Smooth muscle cell (in vitro differentiated cells): Measurements from ENCODE around the gene CXCL9. TPM values are rescaled to one million over a fixed set of nuclear protein-coding genes. Genes with fewer than 3 reads are reported as not detected.

ENCODE experiments used
- DNase-seq: peaks from one replicate; lab custom pipeline; 2025; ENCODE audit not compliant: unreplicated experiment; lab: John Stamatoyannopoulos, UW
- H2AFZ ChIP-seq: fragments of 200-600 bp; sonication (generic); 2 replicates; pipeline ENCODE4 v1.6.0; 2016; ENCODE audit warnings: antibody characterized with exemption, low read depth, mild to moderate bottlenecking
- H3F3A ChIP-seq: fragments of 200-600 bp; sonication (generic); 2 replicates; pipeline ENCODE4 v1.6.0; 2017; ENCODE audit warnings: antibody characterized with exemption, low read depth
- H3K27ac ChIP-seq: fragments of 200-600 bp; sonication (generic); 2 replicates; pipeline ENCODE4 v1.5.1; 2016; ENCODE audit warnings: low read depth, mild to moderate bottlenecking
- H3K27me3 ChIP-seq: fragments of 200-600 bp; sonication (generic); 2 replicates; pipeline ENCODE4 v1.6.1; 2016; ENCODE audit warnings: low read depth, mild to moderate bottlenecking
- H3K36me3 ChIP-seq: fragments of 200-600 bp; sonication (generic); 2 replicates; pipeline ENCODE4 v1.5.1; 2016; ENCODE audit warnings: low read depth
- H3K4me1 ChIP-seq: fragments of 200-600 bp; sonication (generic); 2 replicates; pipeline ENCODE4 v1.5.1; 2016; ENCODE audit warnings: low read depth
- H3K4me2 ChIP-seq: fragments of 200-600 bp; sonication (generic); 2 replicates; pipeline ENCODE4 v1.6.0; 2016; ENCODE audit warnings: mild to moderate bottlenecking
- H3K4me3 ChIP-seq: fragments of 200-600 bp; sonication (generic); 2 replicates; pipeline ENCODE4 v1.5.1; 2016; ENCODE audit warnings: mild to moderate bottlenecking
- H3K79me2 ChIP-seq: fragments of 200-600 bp; sonication (generic); 2 replicates; pipeline ENCODE4 v1.6.0; 2016; ENCODE audit warnings: low read depth, mild to moderate bottlenecking
- H3K9ac ChIP-seq: fragments of 200-600 bp; sonication (generic); 2 replicates; pipeline ENCODE4 v1.6.0; 2016; ENCODE audit warnings: low read depth
- H3K9me3 ChIP-seq: fragments of 200-600 bp; sonication (generic); replicated peaks from 2 replicates; pipeline ENCODE4 v1.5.1; 2016; ENCODE audit warnings: low read depth
- H4K20me1 ChIP-seq: fragments of 200-600 bp; sonication (generic); 2 replicates; pipeline ENCODE4 v1.6.0; 2016; ENCODE audit warnings: low read depth
- WGBS: methylation state at CpG from one replicate; pipeline ENCODE4 v1.1.7; 2016; ENCODE audit warnings: low lambda C conversion rate; 5-methylcytosine and 5-hydroxymethylcytosine counted together
- polyA plus RNA-seq: library from polyadenylated mRNA; unstranded; fragments of >200 nt; fragmentation: Nextera tagmentation; extraction: Ambion mirVana; gene quantifications from 2 replicates; pipeline ENCODE4 v1.2.1, GENCODE V29; 2016
- total RNA-seq: library from RNA; depleted of rRNA; stranded (reverse); fragments of >200 nt; gene quantifications from 2 replicates; pipeline ENCODE4 v1.2.3, GENCODE V29; 2014
- TF ChIP-seq, protein P1 (sequence below): fragments of 200-600 bp; sonication (generic); IDR thresholded peaks from 2 replicates; pipeline ENCODE4 v1.5.1; 2017; ENCODE audit warnings: borderline replicate concordance, mild to moderate bottlenecking, antibody characterized with exemption; ENCODE audit not compliant: insufficient read depth, poor library complexity, severe bottlenecking

Gene CXCL9
- total and polyA plus RNA-seq, 2 experiments from 2014 or later: 0.16 to 0.45 TPM

GRCh38 chr4:76035799-76036380 lies 28.6 kb upstream of the CXCL9 start, which contains the start of gene CXCL11:
Gene CXCL11 (minus strand): TSS chr4:76036070. CDS start chr4:76035987, 83 bp downstream.
- TF ChIP-seq, protein P1, sequence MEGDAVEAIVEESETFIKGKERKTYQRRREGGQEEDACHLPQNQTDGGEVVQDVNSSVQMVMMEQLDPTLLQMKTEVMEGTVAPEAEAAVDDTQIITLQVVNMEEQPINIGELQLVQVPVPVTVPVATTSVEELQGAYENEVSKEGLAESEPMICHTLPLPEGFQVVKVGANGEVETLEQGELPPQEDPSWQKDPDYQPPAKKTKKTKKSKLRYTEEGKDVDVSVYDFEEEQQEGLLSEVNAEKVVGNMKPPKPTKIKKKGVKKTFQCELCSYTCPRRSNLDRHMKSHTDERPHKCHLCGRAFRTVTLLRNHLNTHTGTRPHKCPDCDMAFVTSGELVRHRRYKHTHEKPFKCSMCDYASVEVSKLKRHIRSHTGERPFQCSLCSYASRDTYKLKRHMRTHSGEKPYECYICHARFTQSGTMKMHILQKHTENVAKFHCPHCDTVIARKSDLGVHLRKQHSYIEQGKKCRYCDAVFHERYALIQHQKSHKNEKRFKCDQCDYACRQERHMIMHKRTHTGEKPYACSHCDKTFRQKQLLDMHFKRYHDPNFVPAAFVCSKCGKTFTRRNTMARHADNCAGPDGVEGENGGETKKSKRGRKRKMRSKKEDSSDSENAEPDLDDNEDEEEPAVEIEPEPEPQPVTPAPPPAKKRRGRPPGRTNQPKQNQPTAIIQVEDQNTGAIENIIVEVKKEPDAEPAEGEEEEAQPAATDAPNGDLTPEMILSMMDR: no peak
- Histone ChIP-seq H3F3A (no peaks in the 10 kb centered on the region), H3K36me3 (no peaks in the 10 kb centered on the region), H3K9me3 (no peaks in the 10 kb centered on the region), H3K4me1 (no peaks in the 10 kb centered on the region), H3K27me3 (no peaks in the 10 kb centered on the region), H3K79me2 (no peaks in the 10 kb centered on the region), H2AFZ (peak within 1 kb of the TSS; percentile 28), H3K27ac (no peak within 1 kb of the TSS), H3K4me3 (no peak within 1 kb of the TSS), H4K20me1 (no peaks in the 10 kb centered on the region), H3K4me2 (no peak within 1 kb of the TSS), H3K9ac (no peak within 1 kb of the TSS)
- DNase-seq: no peak
- WGBS: 94% methylated on average over 2 of the region's 2 CpGs

- Histone ChIP-seq H2AFZ (peak overlapping the region; percentile 28), H3K9me3 (no peaks in the 10 kb centered on the region), H3K36me3 (no peaks in the 10 kb centered on the region), H3K79me2 (no peaks in the 10 kb centered on the region), H3K27me3 (no peaks in the 10 kb centered on the region), H3K4me1 (no peaks in the 10 kb centered on the region), H3K4me3 (no peak overlapping the region), H4K20me1 (no peaks in the 10 kb centered on the region), H3K27ac (no peak overlapping the region), H3K4me2 (no peak overlapping the region), H3F3A (no peaks in the 10 kb centered on the region), H3K9ac (no peak overlapping the region)
- TF ChIP-seq, protein P1: no peak
- no peak for DNase-seq
- 40% methylated on average over 3 of the region's 3 CpGs for WGBS
These were observed 27.8 kb upstream of the CXCL9 start for GRCh38 chr4:76035141-76035540.

- H3K27me3 ChIP-seq: no peaks in the 10 kb centered on the region
- H3K9me3 ChIP-seq: no peaks in the 10 kb centered on the region
- H2AFZ ChIP-seq: peak overlapping the region; percentile 7
- DNase-seq: no peak
- H3K4me2 ChIP-seq: no peak overlapping the region
- TF ChIP-seq, protein P1: no peak
- H3K9ac ChIP-seq: no peak overlapping the region
- H3K4me3 ChIP-seq: no peak overlapping the region
- H3K36me3 ChIP-seq: no peaks in the 10 kb centered on the region
- no peaks in the 10 kb centered on the region for H3K4me1 ChIP-seq
- WGBS: 65% methylated on average over 2 of the region's 2 CpGs
- H3F3A ChIP-seq: no peaks in the 10 kb centered on the region
- H3K27ac ChIP-seq: no peak overlapping the region
- H4K20me1 ChIP-seq: no peaks in the 10 kb centered on the region
- H3K79me2 ChIP-seq: no peaks in the 10 kb centered on the region
These were observed 22.0 kb upstream of the CXCL9 start for GRCh38 chr4:76029300-76029699.

DNA sequence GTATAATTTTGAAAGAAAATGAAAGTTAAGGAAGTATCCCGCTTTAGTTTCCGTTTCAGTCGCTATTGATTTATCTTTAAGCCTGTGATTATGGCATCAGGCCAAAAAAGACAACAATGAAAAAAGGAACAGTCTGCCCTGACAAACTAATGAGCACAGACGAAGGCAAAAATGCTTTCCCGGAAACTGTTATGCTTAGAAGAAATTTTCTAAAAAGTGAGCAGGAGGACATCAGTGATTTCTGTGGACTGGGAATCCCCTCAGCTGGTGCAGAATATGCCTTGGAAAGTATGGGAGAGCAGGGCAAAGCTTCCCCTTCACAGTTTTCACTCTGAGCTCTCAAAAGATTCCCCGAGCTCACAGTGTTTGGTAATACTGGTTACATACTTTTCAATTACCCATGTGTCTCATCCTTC lies 21.0 kb upstream of the CXCL9 start:
- H4K20me1 ChIP-seq: no peaks in the 10 kb centered on the region
- no peak overlapping the region for H3K27ac ChIP-seq
- TF ChIP-seq, protein P1: no peak
- H3K4me3 ChIP-seq: no peak overlapping the region
- H3K9ac ChIP-seq: no peak overlapping the region
- H3K27me3 ChIP-seq: no peaks in the 10 kb centered on the region
- no peaks in the 10 kb centered on the region for H3K79me2 ChIP-seq
- no peak for DNase-seq
- peak overlapping the region; percentile 12 for H2AFZ ChIP-seq
- H3K4me2 ChIP-seq: no peak overlapping the region
- no peaks in the 10 kb centered on the region for H3F3A ChIP-seq
- no peaks in the 10 kb centered on the region for H3K9me3 ChIP-seq
- no peaks in the 10 kb centered on the region for H3K4me1 ChIP-seq
- no peaks in the 10 kb centered on the region for H3K36me3 ChIP-seq
- 85% methylated on average over 6 of the region's 6 CpGs for WGBS
